ES-I3 (cell line): ENCODE results near the gene GALNTL6.

Experiments used
- H3K36me3 ChIP-seq: 2 replicates; pipeline ENCODE4 v1.6.1; 2013; ENCODE audit warnings: mild to moderate bottlenecking, low read length, control low read depth, moderate library complexity; ENCODE audit not compliant: insufficient read depth
- H3K4me1 ChIP-seq: 2 replicates; pipeline ENCODE4 v1.6.1; 2013; ENCODE audit warnings: mild to moderate bottlenecking, control low read depth, low read length; ENCODE audit not compliant: insufficient read depth
- H3K9ac ChIP-seq: 2 replicates; pipeline ENCODE4 v1.6.1; 2013; ENCODE audit warnings: low read depth, mild to moderate bottlenecking, low read length, moderate library complexity
- H3K9me3 ChIP-seq: 2 replicates; pipeline ENCODE4 v1.6.1; 2013; ENCODE audit warnings: mild to moderate bottlenecking, low read length, moderate library complexity; ENCODE audit not compliant: control insufficient read depth, insufficient read depth

The GALNTL6 gene

DNA sequence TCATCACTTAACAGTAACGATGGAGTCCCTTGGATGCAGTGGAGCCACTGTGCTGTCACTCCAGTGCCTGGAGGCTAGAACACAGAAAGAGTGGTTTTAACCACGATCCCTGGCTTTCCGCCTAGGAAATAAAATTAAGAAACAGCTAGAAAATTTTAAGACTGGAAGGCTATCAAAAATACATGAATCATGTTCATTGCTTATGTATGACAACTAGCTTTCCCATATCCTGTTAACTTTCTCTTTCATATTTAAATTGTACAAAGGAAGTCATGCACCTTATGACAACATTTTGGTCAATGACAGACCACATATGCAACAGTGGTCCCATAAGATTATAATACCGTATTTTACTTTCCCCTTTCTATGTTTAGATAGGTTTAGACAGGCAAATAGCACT, 115.1 kb downstream of the GALNTL6 start:
- peaks cover 15% of the 10 kb centered on the region; the same call in 1 of the 2 replicates for H3K4me1 ChIP-seq
- H3K9me3 ChIP-seq, result no peaks in the 10 kb centered on the region
- H3K36me3 ChIP-seq, result no peaks in the 10 kb centered on the region
- H3K9ac ChIP-seq, result no peak overlapping the region

DNA sequence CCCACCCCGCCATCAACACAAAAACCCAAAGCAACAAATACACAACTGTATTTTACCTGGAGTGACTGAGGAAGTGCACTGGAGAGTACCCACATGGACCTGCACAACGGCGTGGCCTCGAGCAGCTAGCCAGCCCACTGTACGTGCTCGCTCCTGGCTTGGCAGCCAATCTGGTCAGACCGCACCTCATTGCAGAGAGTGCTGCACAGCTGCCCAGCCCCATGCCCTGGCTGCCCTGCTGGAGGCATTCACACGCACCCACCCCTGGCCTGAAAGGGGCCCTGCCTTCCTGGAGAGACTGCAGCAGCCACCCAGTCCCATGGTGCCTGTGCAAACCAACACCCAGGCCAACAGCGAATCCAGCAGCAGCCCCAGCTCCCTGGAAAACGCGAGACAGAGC, 116.3 kb downstream of the GALNTL6 start:
- Histone ChIP-seq H3K9me3 (no peaks in the 10 kb centered on the region), H3K9ac (no peak overlapping the region), H3K4me1 (peaks cover 15% of the 10 kb centered on the region; the same call in 1 of the 2 replicates), H3K36me3 (no peaks in the 10 kb centered on the region)

DNA sequence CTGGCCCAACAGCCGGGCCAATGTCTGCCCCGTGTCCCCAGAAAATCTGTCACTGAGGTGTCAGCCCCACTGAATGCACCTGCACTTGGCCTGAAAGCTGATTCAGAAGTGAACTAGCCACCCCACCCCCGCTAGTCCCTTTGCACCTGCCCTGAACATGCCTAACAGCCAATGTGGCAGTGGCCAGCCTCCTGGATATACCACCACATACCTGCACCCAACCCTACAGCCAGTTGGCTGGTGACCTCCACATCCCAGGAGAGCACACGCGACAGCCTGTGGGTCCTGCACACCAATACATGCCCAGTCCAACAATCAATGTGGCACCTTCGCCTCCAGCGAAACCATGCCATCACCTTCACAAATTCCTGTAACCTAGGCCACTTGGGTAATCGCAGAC, 116.7 kb downstream of the GALNTL6 start:
- no peaks in the 10 kb centered on the region for H3K36me3 ChIP-seq
- no peak overlapping the region for H3K9ac ChIP-seq
- no peaks in the 10 kb centered on the region for H3K9me3 ChIP-seq
- H3K4me1 ChIP-seq, result peaks cover 15% of the 10 kb centered on the region; the same call in 1 of the 2 replicates

DNA sequence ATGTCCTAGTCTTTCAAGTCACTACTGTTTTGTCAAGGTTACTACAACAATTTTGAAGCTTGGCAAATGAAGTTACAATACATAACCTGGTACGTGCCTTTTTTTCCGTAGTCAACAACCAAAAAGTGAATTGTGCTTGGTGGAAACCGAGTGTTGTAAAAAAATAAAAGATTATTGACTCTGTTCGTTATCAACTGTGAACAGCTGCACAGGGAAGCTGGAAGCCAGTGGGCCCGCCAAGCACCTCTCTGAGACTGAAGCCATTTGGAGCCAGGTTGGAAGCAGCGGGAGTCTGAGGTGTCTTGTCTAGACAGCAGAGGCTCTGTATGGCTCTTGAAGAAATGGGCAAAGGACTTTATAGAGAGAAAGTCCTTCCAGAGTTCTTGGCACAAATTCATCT, 119.0 kb downstream of the GALNTL6 start:
- Histone ChIP-seq H3K9ac (no peak overlapping the region), H3K36me3 (no peaks in the 10 kb centered on the region), H3K4me1 (no peaks in the 10 kb centered on the region), H3K9me3 (no peaks in the 10 kb centered on the region)

DNA sequence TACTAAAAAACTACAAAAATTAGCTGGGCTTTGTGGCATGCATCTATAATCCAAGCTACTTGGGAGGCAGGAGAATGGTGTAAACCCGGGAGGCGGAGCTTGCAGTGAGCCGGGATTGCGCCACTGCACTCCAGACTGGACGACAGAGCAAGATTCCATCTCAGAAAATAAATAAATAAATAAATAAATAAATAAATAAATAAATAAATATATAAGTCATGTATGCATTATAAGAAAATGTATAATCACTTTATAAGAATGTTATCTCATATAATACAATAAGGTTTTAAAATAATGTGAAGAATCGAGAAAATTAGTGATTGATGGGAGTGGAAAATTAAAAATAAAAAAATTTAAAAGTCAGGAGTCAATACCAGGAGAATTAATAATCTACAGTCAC, 127.5 kb downstream of the GALNTL6 start:
- H3K4me1 ChIP-seq, result peaks cover 11% of the 10 kb centered on the region
- H3K36me3 ChIP-seq, result no peaks in the 10 kb centered on the region
- H3K9ac ChIP-seq, result no peak overlapping the region
- H3K9me3 ChIP-seq, result no peaks in the 10 kb centered on the region

DNA sequence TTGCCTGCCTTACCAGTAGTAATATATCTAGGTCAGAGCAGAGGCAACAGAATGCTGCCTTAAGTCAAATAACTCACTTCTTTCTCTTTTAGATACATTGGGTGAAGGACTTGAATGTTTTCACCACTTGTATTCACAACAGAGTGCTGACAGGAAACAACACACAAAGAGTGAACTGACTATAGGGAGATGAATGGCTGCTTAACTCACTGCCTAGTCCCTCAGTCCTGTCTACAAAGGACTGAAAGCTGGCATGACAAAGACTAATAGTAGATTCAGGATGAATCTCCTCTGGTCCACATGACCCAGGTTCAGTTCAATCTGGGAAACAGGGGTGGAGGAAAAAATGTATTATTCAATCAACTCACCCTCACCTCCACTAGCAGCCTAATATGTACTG, 134.2 kb downstream of the GALNTL6 start:
- Histone ChIP-seq H3K4me1 (no peaks in the 10 kb centered on the region), H3K36me3 (no peaks in the 10 kb centered on the region), H3K9ac (no peak overlapping the region), H3K9me3 (no peaks in the 10 kb centered on the region)

DNA sequence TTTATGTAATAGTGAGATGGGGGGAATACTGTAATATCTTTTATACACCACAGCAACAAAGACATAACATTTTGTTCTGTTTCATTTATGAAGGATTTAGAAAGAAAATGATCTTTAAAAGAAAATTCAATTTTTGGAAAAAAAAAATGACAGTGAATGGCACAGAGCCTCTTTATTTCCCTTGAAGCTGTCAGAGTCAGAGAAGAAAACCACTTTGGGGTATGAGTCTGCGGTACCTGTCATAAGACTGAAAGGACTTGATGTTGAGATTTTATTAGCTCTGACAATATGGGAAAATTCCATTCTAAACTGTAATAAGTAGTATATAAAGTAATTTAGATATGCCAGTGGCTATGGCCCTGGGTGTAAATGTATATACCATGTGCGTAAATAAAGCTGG, 134.8 kb downstream of the GALNTL6 start:
- H3K36me3 ChIP-seq, result no peaks in the 10 kb centered on the region
- H3K9ac ChIP-seq, result no peak overlapping the region
- H3K4me1 ChIP-seq, result no peaks in the 10 kb centered on the region
- H3K9me3 ChIP-seq, result no peaks in the 10 kb centered on the region

DNA sequence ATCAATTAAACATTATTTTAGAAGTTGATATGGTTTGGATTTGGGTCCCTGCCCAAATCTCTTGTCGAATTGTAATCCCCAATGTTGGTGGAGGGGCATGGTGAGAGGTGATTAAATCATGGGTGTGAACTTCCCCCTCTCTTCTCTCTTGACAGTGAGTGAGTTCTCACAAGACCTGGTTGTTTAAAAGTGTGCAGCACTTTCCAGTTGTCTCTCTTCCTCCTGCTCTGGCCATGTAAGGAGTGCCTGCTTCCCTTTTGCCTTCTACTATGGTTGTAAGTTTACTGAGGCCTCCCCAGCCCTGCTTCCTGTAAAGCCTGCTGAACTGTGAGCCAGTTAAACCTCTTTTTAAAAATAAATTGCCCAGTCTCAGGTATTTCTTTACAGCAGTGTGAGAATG, 141.4 kb downstream of the GALNTL6 start:
- no peaks in the 10 kb centered on the region for H3K9me3 ChIP-seq
- H3K4me1 ChIP-seq, result peaks cover 6% of the 10 kb centered on the region; the same call in 1 of the 2 replicates
- H3K9ac ChIP-seq, result no peak overlapping the region
- H3K36me3 ChIP-seq, result no peaks in the 10 kb centered on the region

DNA sequence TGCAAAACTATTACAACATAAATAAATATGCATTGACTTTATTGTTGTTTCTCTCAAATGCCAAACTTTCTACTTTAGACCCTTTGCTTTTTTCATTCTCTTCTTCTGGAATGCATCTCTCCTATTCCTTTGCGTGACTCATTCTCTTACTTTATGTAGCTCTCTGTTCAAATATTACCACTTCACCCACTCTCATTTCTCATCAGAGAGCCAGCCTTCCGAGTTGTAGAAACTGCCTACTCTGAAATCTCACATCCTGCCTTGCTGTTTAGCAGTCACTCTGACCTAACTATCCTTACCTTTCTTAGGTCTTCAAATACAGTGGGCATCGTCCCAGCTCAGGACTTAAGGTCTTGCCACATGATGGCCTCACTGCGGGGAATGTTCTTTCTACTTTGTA, 143.5 kb downstream of the GALNTL6 start:
- no peaks in the 10 kb centered on the region for H3K9me3 ChIP-seq
- no peak overlapping the region for H3K9ac ChIP-seq
- H3K4me1 ChIP-seq, result peaks cover 6% of the 10 kb centered on the region; the same call in 1 of the 2 replicates
- no peaks in the 10 kb centered on the region for H3K36me3 ChIP-seq

DNA sequence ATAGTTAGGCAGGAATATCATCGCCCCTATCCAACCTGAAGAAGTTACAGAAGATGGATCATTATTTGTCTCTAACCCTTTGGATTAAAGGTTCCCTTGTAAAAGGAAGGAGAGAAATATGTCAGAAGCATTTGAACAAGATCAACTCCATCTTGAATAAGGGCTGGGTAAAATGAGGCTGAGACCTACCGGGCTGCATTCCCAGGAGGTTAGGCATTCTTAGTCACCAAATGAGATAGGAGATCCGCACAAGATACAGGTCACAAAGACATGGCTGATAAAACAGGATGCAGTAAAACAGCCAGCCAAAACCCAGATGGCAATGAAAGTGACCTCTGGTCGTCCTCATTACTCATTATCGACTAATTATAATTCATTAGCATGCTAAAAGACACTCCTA, 148.9 kb downstream of the GALNTL6 start:
- Histone ChIP-seq H3K9ac (no peak overlapping the region), H3K36me3 (no peaks in the 10 kb centered on the region), H3K9me3 (no peaks in the 10 kb centered on the region), H3K4me1 (no peaks in the 10 kb centered on the region)

DNA sequence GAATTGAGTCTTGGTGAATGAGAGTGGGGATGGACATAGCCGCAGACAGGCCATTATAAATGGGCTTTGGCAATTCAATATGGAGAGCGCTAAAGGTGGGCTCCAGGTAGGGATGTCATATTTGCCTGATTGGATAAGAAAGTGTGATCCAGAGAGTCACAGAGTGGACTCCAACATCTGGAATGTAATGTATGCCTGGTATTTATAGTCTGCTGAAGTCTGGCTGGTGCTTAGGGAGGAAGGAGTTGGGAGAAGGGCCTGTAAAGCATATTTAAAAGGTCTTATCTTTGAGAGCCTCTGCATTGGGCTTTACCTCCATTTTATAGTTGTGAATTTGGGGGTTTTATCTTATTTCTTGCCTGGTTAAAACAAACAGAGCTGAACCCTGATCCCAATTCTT, 153.2 kb downstream of the GALNTL6 start:
- H3K36me3 ChIP-seq, result no peaks in the 10 kb centered on the region
- H3K4me1 ChIP-seq, result no peaks in the 10 kb centered on the region
- no peaks in the 10 kb centered on the region for H3K9me3 ChIP-seq
- no peak overlapping the region for H3K9ac ChIP-seq

DNA sequence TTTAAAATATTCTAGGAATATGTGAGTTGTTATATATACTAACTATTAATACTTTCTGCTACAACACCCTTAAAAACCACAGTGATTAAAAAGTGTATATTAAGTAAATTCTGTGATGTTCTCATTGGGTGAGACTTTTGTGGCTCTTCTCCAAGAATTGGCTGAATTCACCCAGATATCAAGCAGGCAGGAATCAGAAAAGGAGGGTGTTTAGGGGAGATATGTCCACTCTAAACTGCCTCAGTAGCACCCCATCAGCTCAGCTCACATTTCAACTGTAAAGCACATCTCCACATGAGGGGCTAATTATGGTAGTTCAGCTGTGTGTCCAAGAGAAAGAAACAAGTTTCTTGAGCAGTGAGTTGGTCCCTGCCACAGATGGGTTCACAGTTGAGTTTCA, 165.0 kb downstream of the GALNTL6 start:
- Histone ChIP-seq H3K9me3 (no peaks in the 10 kb centered on the region), H3K36me3 (no peaks in the 10 kb centered on the region), H3K4me1 (no peaks in the 10 kb centered on the region), H3K9ac (no peak overlapping the region)

DNA sequence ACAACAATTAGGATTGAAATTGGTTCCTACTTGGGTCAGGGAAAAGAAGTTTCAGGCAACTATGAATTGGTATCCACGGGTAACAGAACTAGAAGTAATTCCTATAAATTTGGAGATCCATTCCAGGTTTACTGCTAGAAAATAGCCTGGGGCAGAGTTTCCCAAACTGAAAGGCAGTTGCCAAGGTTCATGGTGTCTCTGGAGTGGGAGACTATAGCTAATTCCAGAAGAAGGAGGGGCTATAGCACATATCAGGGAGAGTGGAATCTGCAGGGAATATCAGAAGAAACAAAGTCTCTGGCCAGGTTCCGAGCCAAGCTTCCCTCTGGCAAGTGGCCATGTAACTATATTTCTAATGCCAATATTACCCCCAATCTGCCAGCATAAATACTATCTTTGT, 166.3 kb downstream of the GALNTL6 start:
- Histone ChIP-seq H3K9ac (no peak overlapping the region), H3K9me3 (no peaks in the 10 kb centered on the region), H3K4me1 (peaks cover 6% of the 10 kb centered on the region), H3K36me3 (no peaks in the 10 kb centered on the region)

DNA sequence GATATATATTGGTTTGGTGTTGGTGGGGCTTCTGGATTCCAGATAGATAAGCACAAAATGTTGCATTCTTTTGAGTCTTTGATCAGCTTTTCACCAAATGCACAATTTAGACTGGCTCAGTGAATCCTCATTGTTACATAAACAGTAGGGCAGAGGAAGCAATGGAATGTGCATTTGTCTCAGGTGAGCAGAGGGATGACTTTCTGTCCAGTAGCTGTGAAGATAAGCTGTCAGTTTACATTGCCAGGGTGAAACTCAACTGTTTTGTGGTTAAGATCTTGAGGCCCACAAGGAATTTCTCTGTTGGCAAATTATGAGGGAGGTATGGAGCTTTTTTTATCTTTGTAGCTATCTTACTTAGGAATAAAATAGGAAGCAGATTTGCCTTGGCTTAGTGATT, 168.0 kb downstream of the GALNTL6 start:
- Histone ChIP-seq H3K9ac (no peak overlapping the region), H3K4me1 (peaks cover 13% of the 10 kb centered on the region), H3K36me3 (no peaks in the 10 kb centered on the region), H3K9me3 (no peaks in the 10 kb centered on the region)

DNA sequence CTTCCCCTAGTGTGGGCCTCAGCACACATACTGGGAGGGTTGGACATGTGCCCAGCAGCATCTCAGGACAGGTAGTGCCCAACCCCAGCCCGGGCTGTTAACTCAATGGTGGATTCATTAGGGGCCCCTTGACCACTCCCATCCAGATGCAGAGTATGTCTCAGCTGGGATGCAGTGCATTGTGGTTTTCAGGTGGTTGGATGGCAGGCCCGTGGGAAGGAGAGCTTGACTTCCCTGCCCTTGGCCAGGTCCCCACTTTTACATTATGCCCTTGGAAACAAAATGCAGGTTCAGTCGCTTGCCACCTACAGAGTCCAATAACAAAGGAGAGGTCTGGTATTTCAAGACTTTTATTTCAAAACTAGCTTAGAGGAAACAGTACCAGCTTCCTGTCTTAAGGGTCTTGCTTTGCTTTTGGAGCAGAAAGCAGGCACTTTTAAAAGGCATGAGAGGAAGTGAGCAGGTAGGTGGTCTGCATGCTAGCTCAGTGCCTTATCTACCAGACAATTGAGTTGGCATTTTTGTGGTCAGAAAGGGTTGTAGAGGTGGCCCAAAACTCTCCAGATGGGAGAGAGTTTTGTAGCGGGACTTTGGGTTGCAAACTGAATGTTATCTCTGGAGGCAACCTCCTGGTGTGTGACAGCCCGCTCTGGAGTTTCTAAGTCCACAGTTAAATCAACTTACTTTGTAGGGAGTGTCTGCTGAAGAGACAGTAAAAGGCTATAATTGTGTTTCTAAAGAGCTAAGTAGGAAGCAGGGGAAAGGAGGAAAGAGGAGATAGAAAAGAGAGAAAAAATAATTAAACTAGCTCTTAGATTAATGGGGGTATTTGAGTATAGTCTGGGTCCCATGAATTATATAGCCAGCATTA, 171.0 kb downstream of the GALNTL6 start:
- Histone ChIP-seq H3K9me3 (no peaks in the 10 kb centered on the region), H3K36me3 (no peaks in the 10 kb centered on the region), H3K9ac (no peak overlapping the region), H3K4me1 (peaks cover 13% of the 10 kb centered on the region)
